ENCODE results near the gene CCT6B.

Gene CCT6B

GRCh38 chr17:34884597-34884996 is 76.7 kb downstream of the CCT6B start:
- H3K4me3 ChIP-seq (ENCODE audit: low read length) = no peak overlapping the region
- H3K4me1 ChIP-seq (ENCODE audit: low read length) = no peaks in the 10 kb centered on the region
- peaks cover 42% of the 10 kb centered on the region for H3K27me3 ChIP-seq (ENCODE audit: low read depth, low read length)
- H3K36me3 ChIP-seq (replicated peaks; ENCODE audit: low read depth, low read length) = no peaks in the 10 kb centered on the region
- no peak overlapping the region for H3K4me2 ChIP-seq (ENCODE audit: low read length)
- no peak overlapping the region for H3K27ac ChIP-seq (ENCODE audit: low read length)
- no peaks in the 10 kb centered on the region for H3K79me2 ChIP-seq (ENCODE audit: low read length)
- H4K20me1 ChIP-seq (ENCODE audit: insufficient read depth, low read length) = no peaks in the 10 kb centered on the region
- H3K9me3 ChIP-seq (ENCODE audit: insufficient read depth, low read length) = no peaks in the 10 kb centered on the region
- TF ChIP-seq CTCF (IDR thresholded peaks at IDR 0.05; ENCODE audit: low read depth, low read length) = no peak
- TF ChIP-seq EZH2phosphoT487 (IDR thresholded peaks at IDR 0.05; ENCODE audit: low read depth) = no peak
- H2AFZ ChIP-seq (ENCODE audit: low read depth, low read length) = no peak overlapping the region
- H3K9ac ChIP-seq (ENCODE audit: low read length) = no peak overlapping the region

- peaks cover 45% of the 10 kb centered on the region for H3K27me3 ChIP-seq (ENCODE audit: low read depth, low read length)
- H3K36me3 ChIP-seq (replicated peaks; ENCODE audit: low read depth, low read length) = no peaks in the 10 kb centered on the region
- no peaks in the 10 kb centered on the region for H4K20me1 ChIP-seq (ENCODE audit: insufficient read depth, low read length)
- no peaks in the 10 kb centered on the region for H3K9me3 ChIP-seq (ENCODE audit: insufficient read depth, low read length)
- no peak overlapping the region for H2AFZ ChIP-seq (ENCODE audit: low read depth, low read length)
- TF ChIP-seq EZH2phosphoT487 (IDR thresholded peaks at IDR 0.05; ENCODE audit: low read depth) = no peak
- TF ChIP-seq CTCF (IDR thresholded peaks at IDR 0.05; ENCODE audit: low read depth, low read length) = no peak
- no peak overlapping the region for H3K4me3 ChIP-seq (ENCODE audit: low read length)
- no peak overlapping the region for H3K4me2 ChIP-seq (ENCODE audit: low read length)
- H3K4me1 ChIP-seq (ENCODE audit: low read length) = no peaks in the 10 kb centered on the region
- no peak overlapping the region for H3K9ac ChIP-seq (ENCODE audit: low read length)
- no peak overlapping the region for H3K27ac ChIP-seq (ENCODE audit: low read length)
- H3K79me2 ChIP-seq (ENCODE audit: low read length) = no peaks in the 10 kb centered on the region
Observed at GRCh38 chr17:34883106-34884000, 77.9 kb downstream of the CCT6B start.

GRCh38 chr17:34879146-34879545 is 82.1 kb downstream of the CCT6B start:
- H3K4me1 ChIP-seq (ENCODE audit: low read length) = no peaks in the 10 kb centered on the region
- H3K9me3 ChIP-seq (ENCODE audit: insufficient read depth, low read length) = no peaks in the 10 kb centered on the region
- no peaks in the 10 kb centered on the region for H3K79me2 ChIP-seq (ENCODE audit: low read length)
- no peak overlapping the region for H2AFZ ChIP-seq (ENCODE audit: low read depth, low read length)
- H3K27ac ChIP-seq (ENCODE audit: low read length) = no peak overlapping the region
- H3K27me3 ChIP-seq (ENCODE audit: low read depth, low read length) = peaks cover 27% of the 10 kb centered on the region
- no peaks in the 10 kb centered on the region for H4K20me1 ChIP-seq (ENCODE audit: insufficient read depth, low read length)
- H3K36me3 ChIP-seq (replicated peaks; ENCODE audit: low read depth, low read length) = no peaks in the 10 kb centered on the region
- no peak overlapping the region for H3K9ac ChIP-seq (ENCODE audit: low read length)
- no peak overlapping the region for H3K4me3 ChIP-seq (ENCODE audit: low read length)
- no peak overlapping the region for H3K4me2 ChIP-seq (ENCODE audit: low read length)
- TF ChIP-seq CTCF (IDR thresholded peaks at IDR 0.05; ENCODE audit: low read depth, low read length) = no peak
- no peak for TF ChIP-seq EZH2phosphoT487 (IDR thresholded peaks at IDR 0.05; ENCODE audit: low read depth)
